ENCODE results near the gene FARP2.

DNA sequence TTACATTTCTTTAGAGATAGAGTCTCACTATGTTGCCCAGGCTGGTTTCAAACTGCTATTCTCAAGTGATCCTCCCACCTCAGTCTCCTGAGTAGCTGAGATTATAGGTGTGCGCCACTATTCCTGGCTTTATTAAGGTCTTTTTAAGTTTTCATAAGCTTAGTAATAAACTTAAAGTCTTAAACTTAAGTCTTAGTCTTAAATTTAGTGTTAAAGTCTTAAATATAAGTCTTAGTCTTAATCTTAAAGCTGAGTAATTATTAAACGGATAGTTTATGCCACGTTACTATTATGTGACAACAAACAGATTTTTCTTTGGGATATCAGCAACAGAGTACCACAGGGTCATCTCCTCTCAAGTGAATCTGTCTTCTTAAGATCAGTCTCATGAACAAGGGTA is 12.6 kb downstream of the FARP2 start:
- no peak for TF ChIP-seq CTCF (IDR thresholded peaks at IDR 0.05)
- no peak for TF ChIP-seq POLR2A (IDR thresholded peaks at IDR 0.05)
- no peak for TF ChIP-seq POLR2AphosphoS5 (IDR thresholded peaks at IDR 0.05)
- TF ChIP-seq EP300 (IDR thresholded peaks at IDR 0.05; ENCODE audit: low read depth), result no peak
